ENCODE measurements around the gene IL36B. TPM values are rescaled to one million over a fixed set of nuclear protein-coding genes. Genes with fewer than 3 reads are reported as not detected.
A peak's percentile ranks its signal among the peaks of the same experiment; 100 is the strongest.

Gene IL36B
- total and polyA plus RNA-seq, 9 of the 15 experiments (the other 6 are each of a cell fraction or from before 2014, with no cell fraction given), result not detected

- TF ChIP-seq HBP1 (CRISPR knock-in tag; IDR thresholded peaks at IDR 0.05) (0 out of 2 replicates have a peak, but pooled peaks have one; percentile 32), BCL6 (CRISPR knock-in tag; IDR thresholded peaks at IDR 0.05) (no peak), ATF6 (CRISPR knock-in tag; IDR thresholded peaks at IDR 0.05) (no peak), CCNT2 (IDR thresholded peaks at IDR 0.05; ENCODE audit: borderline replicate concordance, extremely low read depth, insufficient read length, low read depth, low read length) (peak; percentile 27), PHF20 (IDR thresholded peaks at IDR 0.05; ENCODE audit: partially characterized antibody) (peak; percentile 49), ZNF24 (IDR thresholded peaks at IDR 0.05) (peak; percentile 57; the same call in 1 of the 2 replicates), SMAD4 (CRISPR knock-in tag; conservative IDR thresholded peaks at IDR 0.05) (peak; percentile 97), C11orf30 (IDR thresholded peaks at IDR 0.05; ENCODE audit: low read depth) (peak; percentile 99), ZBTB9 (CRISPR knock-in tag; IDR thresholded peaks at IDR 0.05) (0 out of 2 replicates have a peak, but pooled peaks have one; percentile 21), PATZ1 (CRISPR knock-in tag; IDR thresholded peaks at IDR 0.05; ENCODE audit: borderline replicate concordance) (no peak), POLR3A (IDR thresholded peaks at IDR 0.05; ENCODE audit: borderline replicate concordance, extremely low read depth, insufficient read depth, insufficient read length) (peak; percentile 73), MXD1 (CRISPR knock-in tag; IDR thresholded peaks at IDR 0.05; ENCODE audit: borderline replicate concordance, poor library complexity, severe bottlenecking) (no peak), HMG20A (CRISPR knock-in tag; conservative IDR thresholded peaks at IDR 0.05) (no peak), ZNF589 (CRISPR knock-in tag; IDR thresholded peaks at IDR 0.05; ENCODE audit: low read depth) (peak; percentile 76; the same call in 1 of the 2 replicates), HMGN3 (IDR thresholded peaks at IDR 0.05; ENCODE audit: borderline replicate concordance, extremely low read depth, insufficient read length, low read depth, low read length) (no peak)
These were observed 40.0 kb downstream of the IL36B start (continued) for GRCh38 chr2:113012436-113013335.
